GM10847 (cell line): ENCODE data around the gene OLFM3.

Source experiments
- POLR2A ChIP-seq: IDR thresholded peaks from 2 replicates; pipeline ENCODE4 v1.6.1; 2011; ENCODE audit not compliant: insufficient read length; ENCODE audit errors: extremely low read depth

Gene OLFM3

DNA sequence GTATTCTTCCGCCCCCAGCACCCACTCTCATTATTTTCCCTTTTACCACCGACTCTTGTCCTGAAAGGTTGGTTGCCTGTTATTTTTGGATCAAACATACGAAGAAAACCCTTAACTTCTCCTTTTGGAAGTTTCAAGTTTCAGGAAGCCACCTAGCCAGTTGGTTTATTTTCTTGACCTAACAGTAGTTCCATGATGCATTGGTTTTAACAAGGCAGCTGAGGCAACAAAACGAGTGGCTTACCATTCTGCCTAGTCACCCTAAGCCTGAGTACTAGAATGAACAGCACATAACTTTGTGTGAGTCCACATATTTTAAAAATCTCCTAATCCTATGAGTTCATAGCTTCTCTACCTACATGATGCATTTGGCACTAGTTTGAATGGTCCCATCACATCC lies 28.9 kb downstream of the OLFM3 start:
- TF ChIP-seq POLR2A, result no peak

DNA sequence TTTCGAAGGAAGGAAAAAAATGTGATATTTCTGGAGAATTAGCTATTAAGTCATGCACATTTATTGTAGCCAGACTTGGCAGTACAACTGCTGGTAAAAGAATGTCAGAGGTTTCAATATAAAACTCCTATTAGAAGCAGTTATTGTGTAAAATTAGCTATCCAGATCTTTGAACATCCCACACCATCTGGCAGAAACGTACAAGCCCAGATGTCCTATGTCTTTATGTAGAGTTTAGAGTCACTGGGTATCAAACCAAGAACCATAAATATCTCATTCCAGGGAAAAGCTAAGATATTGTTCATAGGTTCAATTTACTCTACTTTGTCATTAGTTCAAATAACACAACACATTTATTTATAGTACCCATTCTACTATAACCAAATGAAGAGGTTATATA lies 31.4 kb downstream of the OLFM3 start:
- no peak for TF ChIP-seq POLR2A

DNA sequence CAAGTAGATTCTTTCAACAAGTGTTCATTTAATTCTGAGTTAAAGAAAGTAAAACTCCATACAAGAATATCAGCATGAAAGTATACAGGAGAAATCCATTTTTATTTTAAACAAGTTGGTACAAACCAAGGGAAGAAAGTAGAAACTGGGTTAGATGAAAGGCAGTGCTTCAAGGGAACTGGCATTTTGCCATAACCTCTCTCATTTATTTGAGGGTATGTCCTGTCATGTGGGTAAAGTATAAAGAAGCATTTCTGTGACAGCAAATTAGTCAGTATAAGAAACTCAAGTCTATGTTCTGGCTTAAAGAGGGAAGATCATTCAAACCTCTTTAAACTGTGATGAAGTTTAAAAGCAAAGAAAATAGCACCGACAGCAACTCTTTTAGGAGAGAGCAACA lies 32.0 kb downstream of the OLFM3 start:
- TF ChIP-seq POLR2A, result no peak

DNA sequence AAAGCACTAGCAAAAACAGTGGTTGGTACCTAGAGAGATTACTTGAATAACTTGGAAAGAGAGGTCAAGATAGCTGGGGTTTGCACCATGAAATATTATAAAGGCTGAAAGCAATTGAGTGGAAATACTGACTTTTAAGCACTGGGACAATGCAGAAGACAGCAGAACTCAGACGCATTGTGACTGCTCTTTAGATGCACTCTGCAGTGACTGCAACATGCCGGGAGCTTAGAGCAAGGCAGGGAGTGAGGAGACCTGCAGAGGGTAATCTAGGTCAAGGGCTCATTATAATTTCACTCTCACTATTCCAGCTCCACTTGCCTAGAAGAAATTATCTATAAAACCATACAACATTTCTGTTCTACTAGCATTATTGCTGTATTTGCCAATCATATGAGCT lies 36.6 kb downstream of the OLFM3 start:
- no peak for TF ChIP-seq POLR2A

DNA sequence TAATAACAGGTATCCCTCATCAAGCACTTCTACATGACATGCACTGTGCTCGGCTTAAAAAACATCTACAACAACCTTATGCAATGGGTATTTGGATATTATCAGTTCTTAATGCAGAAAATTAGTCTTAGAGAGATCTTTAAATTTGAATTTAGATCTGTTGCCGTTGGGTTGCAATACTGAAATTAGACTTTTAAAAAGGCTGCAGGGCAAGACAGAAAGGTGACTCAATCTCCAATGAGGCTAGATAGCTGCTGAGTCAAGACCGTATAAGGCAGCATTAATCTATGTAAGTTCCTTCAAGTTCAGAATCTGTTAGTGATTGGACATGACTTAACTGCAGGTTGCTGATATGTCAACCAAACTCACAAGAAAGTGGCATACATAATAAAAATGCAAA lies 37.3 kb downstream of the OLFM3 start:
- no peak for TF ChIP-seq POLR2A

DNA sequence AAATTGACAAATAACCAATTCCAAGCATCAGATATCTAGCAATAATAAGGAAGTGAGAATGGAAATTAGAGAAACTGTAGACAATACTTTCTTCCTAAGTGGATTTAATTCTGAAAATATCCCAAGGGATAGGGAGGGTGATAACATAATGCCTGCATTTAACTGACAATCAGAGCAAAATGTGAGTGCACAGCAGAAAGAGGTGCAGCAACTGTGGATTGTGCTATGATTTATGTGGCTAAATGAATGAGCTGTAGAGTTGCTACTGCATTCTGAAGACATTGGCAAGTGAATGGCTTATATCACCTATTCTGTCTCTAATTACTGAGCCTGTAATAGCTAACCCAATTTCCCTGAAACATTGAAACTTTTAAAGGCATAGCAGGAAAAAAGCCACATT lies 39.0 kb downstream of the OLFM3 start:
- no peak for TF ChIP-seq POLR2A

DNA sequence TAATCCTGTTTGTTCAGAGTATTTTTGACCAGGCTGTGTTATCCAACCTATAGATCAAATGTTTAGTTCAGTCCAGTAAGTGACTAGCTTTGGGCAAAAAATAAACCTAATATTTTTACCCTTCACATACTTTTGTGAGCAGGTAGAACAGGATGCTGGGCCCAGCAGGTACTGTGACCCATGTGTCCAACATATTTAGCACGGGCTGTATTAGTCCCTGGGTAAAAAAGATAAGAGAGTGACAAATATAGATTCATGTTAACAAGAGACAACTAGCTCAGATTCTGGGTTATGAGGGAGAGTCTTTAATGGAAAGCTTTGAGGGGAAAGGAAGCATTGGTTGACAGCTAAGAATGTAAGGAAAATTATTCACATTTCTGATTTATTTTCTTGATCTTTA lies 43.1 kb downstream of the OLFM3 start:
- no peak for TF ChIP-seq POLR2A

DNA sequence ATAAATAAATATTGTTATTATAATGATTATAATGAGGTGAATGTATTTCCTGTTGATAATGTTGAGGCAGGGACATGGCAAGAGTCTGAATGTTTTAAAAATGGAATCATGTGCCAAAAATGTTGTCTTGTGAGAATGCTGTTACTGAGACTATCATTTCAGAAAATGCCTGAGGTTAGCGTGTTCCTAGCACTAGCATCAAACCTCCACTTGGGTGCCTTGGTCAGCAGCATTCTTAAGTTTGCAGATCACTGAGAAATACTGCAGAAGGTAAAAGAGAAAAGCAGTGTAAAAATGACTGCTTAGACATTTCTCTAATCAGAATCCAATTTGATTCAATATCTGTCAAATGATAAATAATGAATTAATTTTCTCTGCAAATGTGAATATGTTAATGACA lies 50.8 kb downstream of the OLFM3 start:
- TF ChIP-seq POLR2A, result no peak

DNA sequence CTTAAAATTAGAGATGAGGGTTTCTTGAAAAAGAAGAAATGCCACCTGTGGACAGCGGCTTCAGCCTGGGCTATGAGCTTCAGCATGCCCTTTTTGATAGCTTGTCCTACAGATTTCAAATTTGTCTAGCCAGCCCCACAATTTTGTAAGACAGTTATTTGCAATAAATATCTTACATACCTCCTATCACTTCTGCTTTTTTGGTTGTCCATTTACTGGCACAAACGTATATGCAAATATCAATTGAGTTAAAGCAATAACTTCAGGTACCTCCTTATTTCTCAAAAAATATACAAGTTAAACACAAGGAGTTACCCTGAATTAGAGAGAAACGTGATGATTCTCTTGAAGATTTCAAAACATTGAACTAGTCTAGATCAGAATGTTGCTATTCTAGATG lies 53.5 kb downstream of the OLFM3 start:
- TF ChIP-seq POLR2A, result no peak

DNA sequence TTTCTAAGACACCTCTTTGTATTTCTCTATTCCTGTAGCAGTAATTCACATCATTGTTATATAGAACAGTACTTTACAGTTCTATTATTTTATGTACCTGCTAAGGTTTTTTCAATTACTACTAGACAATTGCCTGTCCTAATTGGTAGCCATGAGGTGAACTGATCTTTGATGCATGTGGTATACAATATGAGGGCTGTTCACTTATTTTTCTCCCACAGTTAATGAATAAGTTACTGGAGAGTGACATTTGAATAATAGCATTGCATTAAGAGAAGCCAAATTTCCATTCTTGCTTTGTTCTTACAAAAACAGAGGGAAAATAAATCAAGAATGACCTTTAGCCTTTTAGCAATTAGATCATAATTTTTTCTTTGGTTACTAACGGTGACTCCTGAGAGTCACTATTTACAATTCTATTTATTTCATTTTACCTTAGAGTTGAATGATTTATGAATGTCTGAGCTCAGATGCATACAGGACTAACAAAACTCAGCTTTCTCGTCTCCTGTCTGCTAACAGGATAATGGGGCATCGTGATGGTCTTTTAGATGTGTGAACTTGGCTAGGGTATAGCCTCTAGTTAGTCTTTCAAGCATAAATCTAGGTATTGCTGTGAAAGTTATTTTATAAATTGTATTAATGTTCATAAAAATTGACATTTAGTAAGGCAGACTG lies 54.1 kb downstream of the OLFM3 start:
- no peak for TF ChIP-seq POLR2A

DNA sequence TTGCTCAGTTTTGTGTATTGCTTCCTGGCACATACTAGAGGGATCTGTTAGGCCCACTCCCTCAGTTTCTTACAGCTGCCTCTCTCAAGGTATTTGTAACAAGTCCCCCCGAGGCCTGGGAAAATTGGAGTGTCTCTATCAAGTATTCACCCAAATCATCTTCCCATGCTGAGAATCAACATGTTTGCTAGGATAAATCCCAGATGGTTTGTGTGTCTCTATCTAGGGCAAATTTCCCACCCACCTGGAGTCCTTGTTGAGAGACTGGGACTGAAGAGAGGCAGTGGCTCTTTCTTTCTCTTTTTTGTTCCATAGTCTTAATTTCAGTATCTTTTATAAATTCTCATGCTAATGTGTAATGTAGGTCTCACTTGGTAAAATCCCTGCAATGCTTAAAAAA lies 58.0 kb downstream of the OLFM3 start:
- TF ChIP-seq POLR2A, result no peak

DNA sequence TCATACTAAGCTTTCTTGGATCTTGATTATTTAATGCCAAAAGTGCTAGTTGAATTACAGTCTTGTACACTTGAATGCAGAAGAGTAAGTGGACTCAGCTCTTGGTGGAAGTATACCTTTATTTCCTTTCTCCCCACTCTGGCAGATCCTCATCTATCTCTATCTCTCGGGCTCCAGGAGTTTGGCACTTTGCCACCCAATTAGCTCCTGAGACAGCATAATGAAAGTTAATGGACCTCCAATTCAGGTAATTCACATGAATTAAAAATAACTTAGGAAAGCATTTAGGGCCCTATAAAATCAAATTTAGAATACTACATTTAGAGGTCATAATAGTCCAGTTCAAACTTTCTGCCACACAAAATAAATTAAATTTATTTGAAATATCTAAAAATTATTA lies 67.4 kb downstream of the OLFM3 start:
- TF ChIP-seq POLR2A, result no peak

DNA sequence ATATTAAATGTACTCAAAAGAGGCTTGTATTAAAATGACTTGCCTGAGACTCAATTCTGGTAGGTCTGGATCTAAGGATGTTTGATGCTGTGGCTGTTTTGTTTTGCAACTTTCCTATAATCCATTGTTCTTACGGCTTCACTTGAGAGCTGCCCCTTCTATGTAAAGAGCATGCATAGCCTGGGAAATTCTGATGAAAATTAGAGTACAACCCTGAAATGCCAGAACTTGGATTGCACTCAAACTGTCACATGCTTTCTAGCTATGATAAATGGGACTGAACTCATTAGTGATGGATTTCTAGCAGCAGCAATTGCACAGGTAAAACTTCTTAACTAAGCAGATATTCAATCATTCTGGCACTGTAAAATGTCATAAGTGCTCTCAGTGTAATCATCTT lies 67.9 kb downstream of the OLFM3 start:
- no peak for TF ChIP-seq POLR2A

DNA sequence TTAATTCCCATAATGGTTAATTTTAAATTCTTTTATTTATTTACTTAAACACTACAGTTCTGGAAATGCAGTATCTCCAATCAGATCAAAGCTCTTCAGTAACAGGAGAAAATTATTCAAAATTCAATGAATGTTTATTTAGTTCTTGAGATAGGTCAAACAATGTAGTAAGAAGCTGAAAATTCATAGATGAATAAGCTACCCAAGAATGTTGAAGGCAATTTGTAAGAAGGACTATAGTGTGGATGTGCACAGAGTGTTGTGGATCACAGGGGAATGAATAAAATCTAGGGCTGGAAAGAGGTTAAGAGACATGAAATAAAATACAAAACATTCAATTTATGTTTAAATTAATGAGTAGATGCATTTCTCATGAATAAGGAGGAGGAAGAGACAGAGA lies 72.0 kb downstream of the OLFM3 start:
- TF ChIP-seq POLR2A, result no peak

DNA sequence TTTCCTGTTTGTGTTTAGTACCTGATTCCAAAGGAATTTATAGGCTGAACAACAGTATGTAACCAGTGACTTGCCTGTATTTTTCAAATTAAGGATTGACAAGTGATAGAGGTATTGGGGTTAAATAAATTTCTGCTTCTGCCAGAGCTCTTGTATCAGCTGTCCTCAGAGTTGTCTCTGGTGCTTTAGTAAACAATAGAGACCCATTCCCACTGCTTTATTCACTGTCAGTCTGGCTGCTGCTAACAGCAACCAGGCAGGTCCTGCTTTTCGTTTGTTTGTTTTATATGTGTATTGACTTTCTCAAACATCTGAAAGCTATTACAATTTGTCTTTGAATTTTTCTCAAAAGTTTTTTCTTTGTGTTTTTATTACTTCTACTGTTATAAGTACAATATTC lies 76.1 kb downstream of the OLFM3 start:
- no peak for TF ChIP-seq POLR2A

DNA sequence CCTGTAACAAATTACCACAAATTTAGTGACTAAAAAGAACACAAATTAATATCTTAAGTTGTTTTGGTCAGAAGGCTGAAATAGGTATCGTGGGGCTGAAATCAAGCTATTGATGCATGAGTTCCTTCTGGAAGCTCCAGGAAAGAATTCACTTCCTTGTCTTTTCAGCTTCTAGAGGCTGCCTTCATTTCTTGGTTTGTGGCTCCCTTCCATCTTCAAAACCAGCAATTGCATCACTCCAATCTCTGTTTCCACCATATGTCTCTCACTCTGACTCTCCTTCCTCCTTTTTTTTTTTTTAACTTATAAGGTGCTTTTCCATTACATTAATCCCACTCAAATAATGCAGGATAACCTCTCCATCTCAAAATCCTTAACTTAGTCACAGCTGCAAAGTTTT lies 78.4 kb downstream of the OLFM3 start:
- TF ChIP-seq POLR2A, result no peak

DNA sequence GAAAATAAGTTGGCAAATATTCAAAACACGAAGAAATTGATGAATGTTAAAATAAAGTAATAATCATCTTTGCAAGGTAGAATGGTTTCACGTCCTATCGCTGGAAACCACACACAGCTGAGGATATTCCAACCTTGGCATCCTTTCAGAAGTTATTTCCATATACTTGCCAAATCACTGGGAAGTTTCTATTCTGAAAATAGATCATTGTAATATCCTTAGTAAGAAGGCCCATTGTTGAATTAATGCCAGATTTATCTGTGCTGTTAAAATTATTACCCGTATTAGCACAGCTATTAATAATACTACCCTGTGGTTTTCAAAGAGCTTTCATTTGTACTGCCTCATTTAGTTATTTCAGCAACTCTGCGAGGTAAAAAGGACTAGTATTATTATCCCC lies 81.1 kb downstream of the OLFM3 start:
- TF ChIP-seq POLR2A, result no peak

DNA sequence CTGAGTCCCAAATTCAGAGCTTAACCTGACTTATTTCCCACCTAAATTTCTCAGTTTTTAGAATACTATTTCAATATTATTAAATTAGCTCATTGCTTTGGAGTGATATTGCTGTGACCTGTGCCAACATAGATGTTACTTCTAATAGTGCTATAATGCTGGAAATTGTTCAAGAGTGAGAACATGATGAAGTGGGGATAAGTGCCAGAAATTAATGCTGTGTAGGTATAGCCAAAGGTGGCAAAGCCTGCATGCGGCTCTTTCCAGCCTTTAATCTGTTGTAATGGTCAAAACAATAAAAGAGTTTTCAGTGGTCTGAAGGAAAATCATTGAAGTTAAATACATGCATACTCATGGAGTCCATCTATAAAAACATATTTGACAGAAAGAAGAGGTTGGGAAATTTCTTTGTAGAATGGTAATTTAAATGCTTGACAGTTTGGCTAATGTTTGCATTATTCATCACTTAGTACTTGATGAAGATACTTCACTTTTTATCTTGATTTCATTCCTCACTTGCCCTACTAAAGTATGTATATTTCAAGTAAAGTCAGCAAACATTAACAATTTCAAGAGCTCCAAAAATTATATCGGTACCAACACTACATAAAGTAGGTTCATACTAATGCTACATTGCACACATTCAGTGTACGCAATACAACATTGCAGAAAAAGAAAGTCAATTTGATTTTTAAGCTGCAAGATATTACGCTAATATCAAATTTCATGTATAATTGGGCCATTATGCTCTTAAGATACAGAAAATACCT lies 82.1 kb downstream of the OLFM3 start:
- TF ChIP-seq POLR2A, result no peak

DNA sequence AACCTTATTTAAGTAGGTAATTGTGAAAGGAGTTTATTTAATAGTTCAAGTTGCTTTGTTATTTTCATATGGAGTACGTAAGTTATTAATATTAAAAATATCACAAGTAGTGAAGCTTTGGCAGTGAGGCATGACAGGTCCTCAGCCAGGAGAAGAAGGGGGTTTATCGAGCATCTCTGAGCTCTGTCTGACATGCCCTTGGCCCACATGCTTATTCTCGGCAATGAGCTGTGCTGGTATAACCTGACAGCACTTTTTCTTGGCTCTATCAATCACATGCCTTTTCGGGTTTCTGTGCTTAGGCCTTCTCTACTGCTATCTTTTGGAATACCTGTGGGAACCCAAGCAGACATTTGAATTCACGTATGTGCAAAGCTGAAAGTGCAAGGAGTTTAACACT lies 84.8 kb downstream of the OLFM3 start:
- TF ChIP-seq POLR2A, result no peak
